Naive thymus-derived CD4-positive, alpha-beta T cell (primary cell): Measurements from ENCODE around the gene PCYT1A. TPM values are rescaled to one million over a fixed set of nuclear protein-coding genes. Genes with fewer than 3 reads are reported as not detected.

ENCODE experiments used
- ATAC-seq: fragments of 150-1000 bp; cut with Tn5 transposase; 2 replicates; pipeline ENCODE4 v1.10.0; 2021; ENCODE audit warnings: mild to moderate bottlenecking, moderate library complexity
- CTCF ChIA-PET: fragments of 350-600 bp; sonication (Branson Sonifier 250); formaldehyde crosslinking; loops from one replicate; lab custom pipeline; 2021; ENCODE audit warnings: antibody characterized with exemption; lab: Charles Lee
- POLR2A ChIA-PET: fragments of 350-600 bp; sonication (Branson Sonifier 250); formaldehyde crosslinking; loops from one replicate; lab custom pipeline; 2021; ENCODE audit warnings: antibody characterized with exemption, inconsistent platforms; lab: Charles Lee
- DNase-seq, 9 donors: peaks; one replicate each; pipeline versions ENCODE4 v3.0.0 to v3.0.0-alpha.2; 2020 to 2022; ENCODE audit warnings: mixed read lengths in 1 of 9
- H3K27ac ChIP-seq: one replicate; pipeline ENCODE4 v1.7.0; 2013; ENCODE audit warnings: mild to moderate bottlenecking, low read depth, low read length, moderate library complexity
- H3K27me3 ChIP-seq, 2 donors: one replicate each; pipeline ENCODE4 v1.7.0; 2013; ENCODE audit warnings: low read length in 2 of 2, mild to moderate bottlenecking in 2 of 2, moderate library complexity in 2 of 2; ENCODE audit not compliant: control insufficient read depth in 2 of 2, insufficient read depth in 2 of 2
- H3K36me3 ChIP-seq, 3 experiments: 1 replicate in 2 of 3; 2 replicates in 1 of 3; pipeline ENCODE4 v1.7.0; 2013; ENCODE audit warnings: low read length in 3 of 3, mild to moderate bottlenecking in 3 of 3, moderate library complexity in 1 of 3; ENCODE audit not compliant: insufficient read depth in 3 of 3, control insufficient read depth in 2 of 3
- H3K4me1 ChIP-seq, 2 donors: one replicate each; pipeline ENCODE4 v1.7.0; 2013; ENCODE audit warnings: low read length in 2 of 2, mild to moderate bottlenecking in 2 of 2, moderate library complexity in 1 of 2; ENCODE audit not compliant: control insufficient read depth in 2 of 2, insufficient read depth in 2 of 2
- H3K4me3 ChIP-seq: 2 replicates; pipeline ENCODE4 v1.7.0; 2013; ENCODE audit warnings: mild to moderate bottlenecking, low read length
- H3K9me3 ChIP-seq, 3 experiments: 1 replicate in 2 of 3; 2 replicates in 1 of 3; pipeline ENCODE4 v1.7.0; 2013; ENCODE audit warnings: low read length in 3 of 3; ENCODE audit not compliant: control insufficient read depth in 2 of 3
- H3K27ac Mint-ChIP-seq, 9 donors: one replicate each; pipeline ENCODE4 v1.8.0; 2020 to 2022; ENCODE audit warnings: mixed read lengths in 9 of 9, mild to moderate bottlenecking in 8 of 9, moderate library complexity in 5 of 9, inconsistent platforms in 2 of 9
- H3K27me3 Mint-ChIP-seq, 5 donors: one replicate each; pipeline ENCODE4 v1.8.0; 2021 to 2022; ENCODE audit warnings: mixed read lengths in 5 of 5, mild to moderate bottlenecking in 1 of 5
- H3K36me3 Mint-ChIP-seq, 5 donors: one replicate each; pipeline ENCODE4 v1.8.0; 2020 to 2022; ENCODE audit warnings: mixed read lengths in 5 of 5, mild to moderate bottlenecking in 3 of 5, inconsistent platforms in 1 of 5
- H3K4me1 Mint-ChIP-seq, 7 donors: one replicate each; pipeline ENCODE4 v1.8.0; 2020 to 2022; ENCODE audit warnings: mixed read lengths in 7 of 7, mild to moderate bottlenecking in 3 of 7, inconsistent platforms in 1 of 7
- H3K4me3 Mint-ChIP-seq, 10 donors: one replicate each; pipeline ENCODE4 v1.8.0; 2020 to 2022; ENCODE audit warnings: mild to moderate bottlenecking in 10 of 10, mixed read lengths in 10 of 10, moderate library complexity in 6 of 10, inconsistent platforms in 2 of 10
- H3K9me3 Mint-ChIP-seq, 11 donors: one replicate each; pipeline ENCODE4 v1.8.0; 2020 to 2022; ENCODE audit warnings: mixed read lengths in 11 of 11, mild to moderate bottlenecking in 4 of 11, inconsistent platforms in 1 of 11, moderate library complexity in 1 of 11
- intact Hi-C, 2 donors: fragments of 100-400 bp; cut with micrococcal nuclease; formaldehyde crosslinking; loops; one replicate each; pipeline ENCODE4 v1.15.1; 2023
- polyA plus RNA-seq, 2 donors: library from polyadenylated mRNA; unstranded; fragments of 300-500 nt; fragmentation: Illumina TruSeq; gene quantifications; one replicate each; pipeline ENCODE4 v1.2.3, GENCODE V29; 2021
- total RNA-seq, 6 experiments: library from RNA in 5 of 6; stranded (reverse) in 5 of 6; gene quantifications; 1 replicate in 5 of 6; 2 replicates in 1 of 6; pipeline ENCODE4 v1.2.3 and lab custom pipeline; 2021 to 2026

Gene PCYT1A
- total and polyA plus RNA-seq, 7 experiments from 2014 or later = 11.5 to 87.6 (median 59.4) TPM

DNA sequence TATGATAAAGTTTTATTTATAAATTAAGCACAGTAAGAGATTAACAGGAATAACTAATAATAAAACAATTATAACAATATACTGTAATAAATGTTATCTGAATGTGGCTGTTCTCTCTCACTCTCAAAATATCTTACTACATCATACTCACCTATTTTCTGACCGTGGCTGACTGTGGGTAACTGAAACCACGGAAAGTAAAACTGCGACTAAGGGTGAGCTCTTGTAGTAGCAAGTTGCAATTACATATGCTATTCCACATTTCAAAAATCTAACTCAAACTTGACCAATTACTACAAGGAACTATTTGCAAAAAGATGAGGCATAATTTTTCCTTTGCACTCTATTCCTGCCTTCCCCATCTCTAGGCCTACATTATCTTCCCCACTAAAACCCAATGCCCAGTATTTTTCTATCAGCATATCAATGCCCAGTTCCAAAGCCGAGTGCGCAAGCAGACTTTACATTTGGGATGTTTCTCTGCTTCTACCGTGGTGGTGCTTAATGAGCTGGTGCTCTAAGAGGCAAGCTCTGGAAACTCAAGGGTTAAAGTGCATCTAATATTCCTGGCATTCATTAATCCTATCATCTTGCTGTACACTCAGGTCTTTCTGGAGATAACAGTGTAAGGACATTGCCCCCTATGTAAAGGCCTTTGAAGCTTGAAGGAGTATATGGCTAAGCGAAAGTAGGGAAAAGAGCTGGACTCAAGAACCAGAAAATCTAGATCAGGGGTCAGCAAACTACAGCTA lies 6.7 kb downstream of the PCYT1A start:
- H3K9me3 ChIP-seq = no peaks in the 10 kb centered on the region
- peaks cover 0 to 2% (median 0%) of the 10 kb centered on the region in 11 donors for H3K9me3 Mint-ChIP-seq
- no peaks in the 10 kb centered on the region for H3K36me3 ChIP-seq
- CTCF ChIA-PET = no interaction called here
- H3K27me3 Mint-ChIP-seq = no peaks in the 10 kb centered on the region
- peak overlapping the region in 1 of 10 donors; percentile 70 for H3K4me3 Mint-ChIP-seq
- no peak overlapping the region for H3K27ac ChIP-seq
- intact Hi-C loops = no loop called here
- peaks cover under 1 to 11% of the 10 kb centered on the region in 2 donors for H3K4me1 ChIP-seq
- no peaks in the 10 kb centered on the region for H3K27me3 ChIP-seq
- peak overlapping the region in 3 of 9 donors; percentile 10 to 39 (median 33) for H3K27ac Mint-ChIP-seq
- no peak for DNase-seq
- no peak overlapping the region for H3K4me3 ChIP-seq
- peaks cover 0 to 26% (median 0%) of the 10 kb centered on the region in 5 donors for H3K36me3 Mint-ChIP-seq
- no peak for ATAC-seq
- POLR2A ChIA-PET = interaction anchor here (0.7 kb wide), 1 partner anchor 36 kb away, joined by 3 read pairs; no protein-coding TSS in a partner anchor
- peaks cover 21 to 72% (median 57%) of the 10 kb centered on the region in 7 donors for H3K4me1 Mint-ChIP-seq

DNA sequence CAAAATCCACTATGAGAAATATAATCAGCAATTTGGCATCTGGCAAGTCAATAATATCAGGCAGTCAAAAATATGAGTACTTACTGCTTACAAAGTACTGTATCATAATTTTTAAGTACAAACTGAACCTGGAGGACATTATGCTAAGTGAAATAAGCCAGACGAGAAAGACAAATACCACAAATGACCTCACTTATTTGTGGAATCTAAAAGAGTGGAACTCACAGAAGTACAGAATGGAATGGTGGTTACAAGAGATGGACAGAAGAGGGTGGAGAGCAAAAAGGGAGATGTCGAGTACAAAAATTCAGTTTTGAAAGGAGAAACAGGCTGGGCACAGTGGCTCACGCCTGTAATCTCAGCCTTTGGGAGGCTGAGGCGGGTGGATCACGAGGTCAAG lies 12.4 kb downstream of the PCYT1A start:
- Histone ChIP-seq H3K27me3 (no peaks in the 10 kb centered on the region), H3K4me3 (no peak overlapping the region), H3K27ac (peak overlapping the region; percentile 50), H3K9me3 (no peaks in the 10 kb centered on the region), H3K36me3 (peaks cover 0 to 13% (median 0%) of the 10 kb centered on the region in 3 experiments), H3K4me1 (peaks cover 10 to 21% of the 10 kb centered on the region in 2 donors)
- ATAC-seq (no peak), DNase-seq (no peak)
- intact Hi-C loops = loop anchor here in 1 of 2 donors (5.0 to 10.0 kb wide), 2 partner anchors 227 to 360 kb away; partner anchors contain the start of genes NRROS and RNF168
- Mint-ChIP-seq H3K9me3 (peaks cover 0 to 2% (median 0%) of the 10 kb centered on the region in 11 donors), H3K4me3 (peak overlapping the region in 8 of 10 donors; percentile 49 to 84 (median 76)), H3K4me1 (peaks cover 21 to 63% (median 39%) of the 10 kb centered on the region in 7 donors), H3K27me3 (no peaks in the 10 kb centered on the region), H3K27ac (peak overlapping the region; percentile 57 to 96 (median 89)), H3K36me3 (peaks cover 4 to 36% (median 17%) of the 10 kb centered on the region in 5 donors)
- CTCF ChIA-PET = interaction anchor here (1.4 kb wide), 1 partner anchor 13 kb away, joined by 5 read pairs; no protein-coding TSS in a partner anchor
- POLR2A ChIA-PET = no interaction called here

DNA sequence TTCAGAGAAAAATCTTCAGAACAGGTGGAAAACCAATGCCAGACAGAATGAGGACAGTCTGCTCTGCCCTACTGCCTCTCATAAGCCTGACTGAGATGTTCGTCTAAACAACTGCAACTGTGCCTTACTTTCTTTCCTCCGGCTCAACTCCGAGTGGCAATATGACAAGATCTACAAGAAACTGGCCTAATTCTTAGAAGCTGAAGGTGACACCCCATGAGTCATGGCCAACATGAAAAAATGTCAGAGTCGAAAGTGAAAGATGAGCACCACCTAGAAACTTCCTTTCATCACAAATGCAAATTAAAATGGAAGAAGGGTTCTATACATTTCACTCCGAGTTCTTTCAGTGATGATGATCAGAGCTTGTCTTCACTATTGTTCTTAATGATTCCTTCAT lies 12.9 kb downstream of the PCYT1A start:
- Mint-ChIP-seq H3K36me3 (peaks cover 4 to 39% (median 20%) of the 10 kb centered on the region in 5 donors), H3K27ac (peak overlapping the region; percentile 57 to 96 (median 89)), H3K9me3 (peaks cover 0 to 2% (median 0%) of the 10 kb centered on the region in 11 donors), H3K4me1 (peaks cover 19 to 62% (median 37%) of the 10 kb centered on the region in 7 donors), H3K27me3 (no peaks in the 10 kb centered on the region), H3K4me3 (peak overlapping the region; percentile 41 to 84 (median 74))
- Histone ChIP-seq H3K36me3 (peaks cover 0 to 16% (median 0%) of the 10 kb centered on the region in 3 experiments), H3K4me1 (peaks cover 10 to 21% of the 10 kb centered on the region in 2 donors), H3K27ac (peak overlapping the region; percentile 50), H3K4me3 (peak overlapping the region; percentile 7), H3K9me3 (no peaks in the 10 kb centered on the region), H3K27me3 (no peaks in the 10 kb centered on the region)
- peak in 8 of 9 donors; percentile 20 to 72 (median 42) for DNase-seq
- POLR2A ChIA-PET = no interaction called here
- peak; percentile 91 for ATAC-seq
- CTCF ChIA-PET = interaction anchor here (1.4 kb wide), 1 partner anchor 13 kb away, joined by 5 read pairs; no protein-coding TSS in a partner anchor
- intact Hi-C loops = loop anchor here (1.0 to 10.0 kb wide), 5 partner anchors 13 to 360 kb away; partner anchors contain the start of genes DYNLT2B (in 2 of the 2), PCYT1A (in 2 of the 2), NRROS (in 1 of the 2) and UBXN7 (in 1 of the 2)

DNA sequence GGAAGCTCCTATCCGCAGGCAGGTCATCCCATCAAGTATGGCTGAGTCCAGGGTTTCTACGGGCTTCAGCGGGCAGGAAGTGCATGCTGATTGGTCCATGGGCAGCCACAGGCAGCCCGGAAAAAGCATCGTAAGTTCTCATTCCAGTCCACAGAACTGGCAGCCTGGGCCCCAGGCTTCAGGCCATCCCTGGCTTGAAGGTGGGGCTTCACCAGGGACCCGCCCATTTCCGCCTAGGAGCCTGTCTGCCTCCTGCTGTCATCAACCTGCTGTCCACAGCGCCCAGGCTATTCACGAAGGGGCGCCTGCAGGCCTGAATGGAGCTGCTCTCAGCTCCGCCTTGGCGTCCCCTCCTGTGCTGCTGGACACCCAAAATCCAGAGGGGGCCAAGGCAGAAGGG lies 13.9 kb downstream of the PCYT1A start:
- intact Hi-C loops = loop anchor here (1.0 to 10.0 kb wide), 5 partner anchors 14 to 361 kb away; partner anchors contain the start of genes DYNLT2B (in 2 of the 2), PCYT1A (in 2 of the 2), NRROS (in 1 of the 2) and UBXN7 (in 1 of the 2)
- ChIA-PET CTCF (interaction anchor here (0.6 kb wide), 1 partner anchor 15 kb away, joined by 4 read pairs; no protein-coding TSS in a partner anchor), POLR2A (interaction anchor here (0.5 kb wide), 1 partner anchor 157 kb away, joined by 3 read pairs; no protein-coding TSS in a partner anchor)
- Mint-ChIP-seq H3K36me3 (peaks cover 9 to 42% (median 26%) of the 10 kb centered on the region in 5 donors), H3K4me1 (peaks cover 20 to 63% (median 37%) of the 10 kb centered on the region in 7 donors), H3K4me3 (peak overlapping the region in 1 of 10 donors; percentile 82), H3K27me3 (no peaks in the 10 kb centered on the region), H3K27ac (peak overlapping the region in 3 of 9 donors; percentile 84 to 96 (median 92)), H3K9me3 (no peaks in the 10 kb centered on the region)
- ATAC-seq (no peak), DNase-seq (no peak)
- Histone ChIP-seq H3K27me3 (no peaks in the 10 kb centered on the region), H3K4me3 (peak overlapping the region; percentile 7), H3K4me1 (peaks cover 10 to 21% of the 10 kb centered on the region in 2 donors), H3K36me3 (peaks cover 0 to 24% (median 0%) of the 10 kb centered on the region in 3 experiments), H3K27ac (peak overlapping the region; percentile 50), H3K9me3 (no peaks in the 10 kb centered on the region)

DNA sequence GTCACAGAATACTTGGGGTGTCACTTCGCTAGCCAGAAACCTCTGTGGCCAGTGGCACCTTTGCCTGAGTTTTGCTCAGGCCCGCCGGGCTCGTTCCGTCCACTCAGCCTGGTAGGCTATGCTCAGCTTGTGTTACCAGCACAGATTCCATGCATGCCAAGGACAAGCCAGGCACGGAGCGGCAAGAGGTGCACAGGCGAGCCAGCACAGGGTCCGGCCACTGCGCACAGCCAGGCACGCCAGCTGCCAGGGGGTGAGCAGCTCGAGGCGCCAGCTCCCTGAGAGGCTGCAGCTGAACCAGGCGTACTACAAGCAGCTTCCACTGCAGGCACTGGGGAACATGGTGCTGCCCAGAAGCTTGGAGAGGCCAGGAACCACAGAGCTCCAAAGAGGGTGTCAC lies 14.7 kb downstream of the PCYT1A start:
- ATAC-seq (no peak), DNase-seq (no peak)
- H3K9me3 Mint-ChIP-seq = no peaks in the 10 kb centered on the region
- H3K36me3 Mint-ChIP-seq = peaks cover 9 to 37% (median 29%) of the 10 kb centered on the region in 5 donors
- intact Hi-C loops = loop anchor here in 1 of 2 donors (10.0 kb wide), 1 partner anchor 362 kb away; the partner anchor contains the start of gene NRROS
- no peak overlapping the region for H3K4me3 ChIP-seq
- H3K27ac ChIP-seq = no peak overlapping the region
- H3K36me3 ChIP-seq = peaks cover 0 to 30% (median 2%) of the 10 kb centered on the region in 3 experiments
- no peaks in the 10 kb centered on the region for H3K27me3 ChIP-seq
- H3K4me3 Mint-ChIP-seq = no peak overlapping the region
- peak overlapping the region in 3 of 9 donors; percentile 84 to 96 (median 92) for H3K27ac Mint-ChIP-seq
- peaks cover 20 to 60% (median 30%) of the 10 kb centered on the region in 7 donors for H3K4me1 Mint-ChIP-seq
- ChIA-PET POLR2A (interaction anchor here (0.6 kb wide), 1 partner anchor 59 kb away, joined by 3 read pairs; no protein-coding TSS in a partner anchor), CTCF (no interaction called here)
- peaks cover 10 to 21% of the 10 kb centered on the region in 2 donors for H3K4me1 ChIP-seq
- no peaks in the 10 kb centered on the region for H3K9me3 ChIP-seq
- H3K27me3 Mint-ChIP-seq = no peaks in the 10 kb centered on the region

DNA sequence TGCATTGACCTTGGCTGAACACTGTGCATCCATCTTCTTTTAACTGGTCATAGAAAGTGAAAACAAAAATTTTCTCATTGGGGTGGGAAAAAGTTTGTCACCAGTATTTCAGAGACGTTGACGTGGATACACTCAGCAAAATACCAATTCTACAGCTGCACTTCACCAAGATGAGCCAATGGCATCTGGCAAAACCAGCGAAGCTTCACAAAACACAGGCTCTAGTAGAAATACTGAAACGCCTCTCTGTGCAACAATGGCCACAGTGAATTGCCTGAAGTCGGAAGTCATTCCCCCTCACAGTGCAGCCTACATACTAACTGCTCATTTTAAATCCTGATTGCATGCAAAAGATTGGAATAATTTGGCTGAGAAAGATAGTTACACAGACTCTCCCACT lies 17.0 kb downstream of the PCYT1A start:
- H3K9me3 ChIP-seq = no peaks in the 10 kb centered on the region
- Mint-ChIP-seq H3K27ac (peak overlapping the region in 1 of 9 donors; percentile 21), H3K9me3 (no peaks in the 10 kb centered on the region), H3K27me3 (no peaks in the 10 kb centered on the region), H3K4me3 (no peak overlapping the region), H3K36me3 (peaks cover 9 to 32% (median 25%) of the 10 kb centered on the region in 5 donors), H3K4me1 (peaks cover 17 to 50% (median 24%) of the 10 kb centered on the region in 7 donors)
- H3K4me1 ChIP-seq = peaks cover 10 to 21% of the 10 kb centered on the region in 2 donors
- ATAC-seq = no peak
- H3K27ac ChIP-seq = no peak overlapping the region
- H3K27me3 ChIP-seq = no peaks in the 10 kb centered on the region
- no peak overlapping the region for H3K4me3 ChIP-seq
- CTCF ChIA-PET = no interaction called here
- H3K36me3 ChIP-seq = peaks cover 3 to 42% (median 5%) of the 10 kb centered on the region in 3 experiments
- DNase-seq = no peak
- intact Hi-C loops = loop anchor here in 1 of 2 donors (10.0 kb wide), 1 partner anchor 364 kb away; the partner anchor contains the start of gene NRROS
- POLR2A ChIA-PET = no interaction called here
